ENCODE measurements around the gene WDR17.
A peak's percentile ranks its signal among the peaks of the same experiment; 100 is the strongest.
"Not testable (repeated sequence)": the region's sequence is repeated elsewhere in the genome, so short reads cannot be mapped to it uniquely, and the experiment has no call there.

WDR17 gene

DNA sequence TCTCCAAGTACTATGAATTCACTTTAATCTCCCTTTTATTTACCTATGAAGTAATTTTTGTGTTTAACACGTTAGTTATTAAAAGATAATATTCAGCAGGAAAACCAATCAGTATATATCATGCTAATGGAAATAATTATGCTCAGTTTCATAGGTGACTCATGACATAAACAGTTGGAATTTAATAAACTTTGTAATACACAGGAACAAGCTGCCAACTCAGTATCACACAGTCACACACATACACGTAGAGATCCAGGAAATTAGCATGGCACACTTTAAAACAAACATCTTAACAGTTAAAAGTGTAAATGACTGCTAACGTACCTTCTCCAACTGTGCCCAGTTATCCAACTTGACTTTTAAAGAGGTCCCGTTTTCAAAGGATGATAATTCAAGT, 127.5 kb downstream of the WDR17 start:
- DNase-seq (ENCODE audit: low read depth): no peak

DNA sequence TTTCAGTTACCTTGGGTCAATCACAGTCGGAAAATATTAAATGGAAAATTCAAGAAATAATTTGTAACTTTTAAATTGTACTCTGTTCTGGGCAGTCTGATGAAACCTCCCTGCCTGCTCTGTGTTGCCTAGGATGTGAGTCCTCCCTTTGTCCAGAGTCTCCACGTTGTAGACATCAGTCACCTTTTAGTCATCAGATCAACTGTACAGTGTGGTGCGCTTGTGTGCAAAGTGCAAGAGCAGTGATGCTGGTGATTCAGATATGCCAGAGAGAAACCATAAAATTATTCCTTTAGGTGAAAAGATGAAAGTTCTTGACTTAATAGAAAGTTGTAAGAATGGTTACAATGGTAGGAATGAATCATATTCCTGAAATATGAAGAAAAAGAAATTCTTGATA, 128.3 kb downstream of the WDR17 start:
- no peak for DNase-seq (ENCODE audit: low read depth)

DNA sequence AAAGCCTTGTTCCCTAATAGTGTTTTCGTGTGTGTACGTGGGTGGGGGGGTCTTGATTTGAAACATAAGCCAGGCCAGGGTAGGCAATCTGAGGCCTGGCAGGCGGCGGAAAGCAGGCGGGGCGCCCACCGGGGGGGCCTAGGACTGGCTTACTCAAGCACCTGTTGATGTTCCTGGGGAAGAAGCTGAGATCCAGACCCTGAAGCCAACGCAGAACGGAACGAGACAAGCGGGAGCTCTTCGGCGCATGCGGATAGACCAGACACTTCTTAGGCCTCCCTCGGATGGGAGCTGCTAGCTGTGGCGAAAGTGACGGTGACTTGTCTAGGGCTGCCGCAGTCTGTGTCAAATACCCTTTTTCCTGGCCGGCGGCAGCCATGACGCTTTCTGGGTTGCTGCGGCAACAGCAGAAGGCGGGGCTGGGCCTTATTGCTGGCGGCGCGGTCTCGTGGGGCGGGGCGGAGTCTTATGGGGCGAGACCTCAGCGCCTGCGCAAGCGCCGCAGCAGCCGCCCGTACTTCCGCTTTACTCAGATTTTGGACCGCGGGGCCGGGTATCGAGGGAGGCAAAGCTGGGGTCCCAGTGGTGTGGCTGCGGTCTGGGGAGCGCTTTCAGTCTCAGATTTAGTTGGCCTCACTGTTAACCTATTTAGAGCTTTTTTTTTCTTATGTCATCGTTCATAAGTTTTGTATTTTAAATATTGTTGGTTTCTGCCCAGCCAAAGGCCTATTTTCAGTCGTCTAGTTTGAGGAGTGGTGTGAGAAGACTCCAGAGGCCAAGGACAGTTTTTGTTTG, 129.7 kb downstream of the WDR17 start, which contains the start of gene SPATA4:
Gene SPATA4 (minus strand): TSS at position 402 of the 795 bp plus-strand sequence. CDS start 23 bp downstream, at position 379.
- DNase-seq (ENCODE audit: low read depth): peak; percentile 89

DNA sequence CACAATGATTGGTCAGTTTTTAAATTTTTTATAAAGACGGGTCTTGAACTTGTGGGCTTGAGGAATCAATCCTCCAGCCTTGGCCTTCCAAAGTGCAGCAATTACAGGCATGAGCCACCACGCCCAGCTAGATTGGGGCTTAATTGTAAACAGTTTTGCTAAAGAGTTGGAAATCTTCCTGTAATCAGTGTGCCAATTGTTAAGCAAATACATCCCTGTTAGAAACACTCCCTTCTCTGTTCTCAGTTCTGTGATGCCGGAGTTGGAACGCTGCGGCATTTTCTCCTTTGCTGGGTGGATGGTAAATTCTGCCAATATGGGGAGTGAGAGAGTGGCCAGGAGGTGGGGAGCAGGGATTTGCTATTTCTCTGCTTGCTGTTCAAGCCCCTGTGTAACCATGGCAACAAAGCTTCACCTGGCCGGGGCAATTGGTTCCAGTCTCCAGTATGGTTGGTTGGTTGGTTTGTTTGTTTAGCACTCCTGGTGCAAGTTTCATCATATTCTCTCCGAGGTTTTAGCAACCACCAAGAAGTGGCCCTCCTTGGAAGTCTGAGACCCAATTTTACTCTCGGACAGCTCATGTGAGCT, 132.8 kb downstream of the WDR17 start:
- DNase-seq (ENCODE audit: low read depth): no peak

DNA sequence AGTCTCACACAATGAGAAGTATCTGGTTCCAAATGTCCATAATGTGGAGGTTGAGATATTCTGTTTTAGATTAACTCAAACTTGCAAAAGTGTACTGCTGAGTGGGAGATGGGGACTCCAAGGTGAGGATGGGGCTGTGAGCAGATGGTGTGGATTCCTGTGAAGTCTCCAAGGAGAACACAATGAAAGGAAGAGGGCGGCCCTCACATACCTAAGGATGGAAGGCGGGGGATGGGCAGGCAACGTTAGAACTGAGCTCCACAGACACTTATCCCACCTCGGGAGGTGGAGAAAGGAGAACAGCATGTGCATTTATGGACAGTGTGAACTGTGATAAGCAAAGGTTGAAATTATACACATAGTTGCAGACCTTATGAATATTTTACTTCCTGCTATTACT, 139.7 kb downstream of the WDR17 start:
- DNase-seq (ENCODE audit: low read depth): no peak

DNA sequence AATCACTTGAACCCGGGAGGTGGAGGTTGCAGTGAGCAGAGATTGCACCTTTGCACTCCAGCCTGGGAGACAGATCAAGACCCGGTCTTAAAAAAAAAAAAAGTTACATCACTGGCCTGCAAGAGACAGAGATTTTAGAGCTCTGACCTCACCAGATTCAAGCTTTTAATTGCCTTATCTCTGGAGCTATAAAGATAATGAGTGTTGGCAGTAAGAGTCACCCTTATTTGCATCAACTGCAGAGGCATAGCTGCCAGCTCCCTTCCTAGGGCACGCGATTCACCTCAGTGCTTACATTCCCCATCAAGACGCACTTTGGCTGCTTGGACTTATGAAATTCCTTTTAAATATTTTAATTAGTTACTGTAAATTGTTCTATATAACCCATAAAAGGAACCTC, 142.2 kb downstream of the WDR17 start:
- no peak for DNase-seq (ENCODE audit: low read depth)

DNA sequence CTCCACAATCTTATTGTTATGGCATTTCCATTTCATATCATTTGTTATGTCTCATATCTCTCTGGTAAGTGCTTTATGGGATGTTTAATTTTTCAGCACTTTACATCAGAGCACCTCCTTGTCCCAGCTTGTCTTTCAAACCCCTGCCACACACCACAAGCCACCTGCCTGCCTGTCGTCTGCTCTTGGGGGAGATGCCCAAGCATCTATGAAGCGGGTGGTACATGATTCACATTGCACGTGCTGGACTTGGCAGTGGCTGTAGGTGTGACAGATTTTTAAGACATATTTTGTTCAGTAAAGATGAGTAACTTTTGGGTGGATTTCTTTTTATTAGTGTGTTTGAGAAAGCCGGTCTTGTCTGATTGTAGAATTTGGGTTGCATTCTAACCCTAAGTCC, 143.9 kb downstream of the WDR17 start:
- DNase-seq (ENCODE audit: low read depth): no peak

DNA sequence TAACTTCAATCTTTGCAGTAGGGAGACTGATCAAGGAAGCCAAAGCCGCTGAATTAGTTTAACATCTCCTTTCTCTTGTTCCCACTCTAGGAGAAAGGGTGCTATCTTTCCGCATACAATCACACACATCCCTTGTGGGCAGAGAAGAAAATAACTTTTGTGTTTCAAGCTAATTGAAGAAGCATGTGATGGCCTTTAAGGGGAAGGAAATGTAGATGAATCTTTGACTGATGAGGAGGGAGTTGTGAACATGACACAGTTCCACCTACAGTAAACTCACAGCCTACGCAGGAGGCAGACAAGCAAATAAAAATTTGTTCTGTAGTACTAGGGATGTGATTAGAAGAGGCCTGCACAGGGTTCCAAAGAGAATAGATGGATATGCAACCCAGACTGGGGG, 144.5 kb downstream of the WDR17 start:
- DNase-seq (ENCODE audit: low read depth): no peak

DNA sequence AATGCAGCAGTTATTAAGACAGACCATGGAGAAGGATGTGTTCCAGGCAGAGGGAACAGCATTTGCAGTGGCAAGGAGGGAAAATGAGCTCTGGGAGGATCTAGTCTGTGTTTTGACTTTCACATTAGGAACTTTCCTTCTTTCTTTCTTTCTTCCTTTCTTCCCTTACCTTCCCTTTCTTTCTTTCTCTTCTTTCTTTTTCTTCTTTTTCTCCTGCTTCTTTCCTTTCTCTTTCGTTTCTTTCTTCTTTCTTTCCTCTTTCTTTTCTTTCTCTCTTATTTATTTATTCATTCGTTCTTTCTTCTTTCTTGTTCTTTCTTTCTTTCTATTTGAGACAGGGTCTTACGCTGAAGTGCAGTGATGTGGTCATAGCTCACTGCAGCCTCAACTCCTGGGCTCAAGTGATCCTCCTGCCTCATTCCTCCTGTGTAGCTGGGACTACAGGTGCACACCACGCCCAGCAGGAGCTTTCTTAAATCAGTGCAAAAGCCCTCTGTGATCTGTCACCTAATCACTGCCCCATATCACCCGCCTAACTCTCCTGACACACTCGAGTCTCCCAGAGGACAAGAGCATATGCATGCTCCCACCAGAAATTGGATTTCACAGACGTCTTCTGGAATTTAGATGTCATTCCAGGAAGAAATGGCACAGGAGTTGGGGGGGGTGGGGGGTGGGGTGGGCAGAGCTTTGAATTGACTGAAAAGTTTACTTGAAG, 145.1 kb downstream of the WDR17 start:
- no peak for DNase-seq (ENCODE audit: low read depth)

DNA sequence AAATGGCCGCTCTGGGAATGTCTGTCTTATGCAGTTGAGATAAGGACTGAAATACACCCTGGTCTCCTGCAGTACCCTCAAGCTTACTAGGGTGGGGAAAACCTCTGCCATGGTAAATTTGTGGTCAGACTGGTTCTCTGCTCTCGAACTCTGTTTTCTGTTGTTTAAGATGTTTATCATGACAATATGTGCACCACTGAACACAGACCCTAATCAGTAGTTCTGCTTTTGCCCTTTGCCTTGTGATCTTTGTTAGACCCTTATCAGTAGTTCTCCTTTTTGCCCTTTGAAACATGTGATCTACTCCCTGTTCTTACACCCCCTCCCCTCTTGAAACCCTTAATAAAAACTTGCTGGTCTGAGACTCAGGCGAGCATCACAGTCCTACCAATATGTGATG, 146.7 kb downstream of the WDR17 start:
- DNase-seq (ENCODE audit: low read depth): not testable (repeated sequence)

DNA sequence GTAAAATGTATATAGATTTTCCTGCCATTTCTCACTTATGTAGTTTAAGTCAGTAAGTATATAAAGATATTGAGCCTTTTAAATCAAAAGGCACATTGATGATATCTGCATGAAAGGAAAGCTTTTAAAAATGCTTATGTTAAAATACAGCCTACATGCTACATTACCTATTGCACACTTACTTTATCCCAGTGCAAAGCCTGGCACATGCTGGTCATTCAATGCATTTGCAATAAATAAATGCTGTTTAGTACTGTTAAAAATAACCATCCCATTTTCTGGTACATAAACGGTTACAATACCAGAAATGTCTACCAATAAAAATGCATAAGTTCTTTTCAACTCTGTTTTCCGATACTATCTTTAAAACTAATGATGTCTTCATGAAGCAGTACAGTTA, 151.9 kb downstream of the WDR17 start:
- no peak for DNase-seq (ENCODE audit: low read depth)

DNA sequence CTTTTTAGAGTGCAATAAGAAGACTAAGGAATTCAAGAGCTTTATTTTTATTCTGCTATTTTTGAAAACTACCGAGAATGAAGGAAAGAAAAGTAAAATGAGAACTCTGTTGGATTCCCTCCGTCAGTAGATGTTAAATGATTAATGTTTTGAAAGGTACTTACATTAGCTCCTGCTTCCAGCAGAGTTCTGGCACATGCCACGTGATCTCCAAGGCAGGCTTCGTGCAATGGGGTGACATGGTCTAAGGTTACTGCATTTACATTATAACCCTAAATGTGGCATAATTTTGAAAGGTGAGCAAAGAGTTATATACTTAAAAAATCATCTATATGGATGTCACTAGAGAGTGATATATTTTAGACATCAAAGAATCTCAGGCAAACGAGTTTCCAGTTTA, 156.5 kb downstream of the WDR17 start:
- DNase-seq (ENCODE audit: low read depth): no peak

DNA sequence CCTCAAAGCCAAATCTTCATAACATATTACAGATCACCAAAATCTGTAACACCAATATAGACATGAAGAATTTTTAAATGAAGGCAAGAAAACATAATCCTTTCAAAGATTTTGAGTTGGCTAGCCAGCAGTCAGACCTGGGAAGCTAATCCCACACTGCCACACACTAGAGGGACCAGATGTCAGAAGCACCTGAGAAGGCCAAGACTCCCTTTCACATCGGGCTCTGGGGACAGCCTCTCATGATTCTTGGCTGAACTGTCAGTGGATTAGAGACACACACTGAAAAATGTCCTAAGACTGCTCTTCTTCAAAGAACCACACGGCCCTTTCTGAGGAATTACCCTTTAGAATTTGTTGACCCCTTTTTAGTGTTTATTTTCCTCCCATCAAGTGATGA, 157.9 kb downstream of the WDR17 start:
- no peak for DNase-seq (ENCODE audit: low read depth)

DNA sequence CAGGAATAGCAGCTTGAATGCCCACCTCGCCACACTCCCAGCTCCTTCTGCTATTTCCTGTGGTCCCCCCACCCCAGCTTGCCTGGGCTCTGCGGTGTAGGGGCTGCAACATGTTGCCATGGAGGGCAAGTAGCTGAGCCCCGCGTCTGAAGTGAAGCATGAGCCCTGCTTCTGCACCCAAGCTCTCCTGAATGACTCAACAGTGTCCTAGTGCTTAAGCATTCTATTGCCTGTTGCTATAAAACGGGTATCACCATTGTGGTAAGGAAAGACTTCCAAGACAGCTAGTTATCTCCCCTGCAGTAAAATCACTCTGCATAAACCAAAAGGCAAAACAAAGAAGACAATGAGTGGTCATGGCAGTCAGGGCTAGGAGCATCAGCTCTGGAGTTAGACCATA, 161.1 kb downstream of the WDR17 start:
- no peak for DNase-seq (ENCODE audit: low read depth)

DNA sequence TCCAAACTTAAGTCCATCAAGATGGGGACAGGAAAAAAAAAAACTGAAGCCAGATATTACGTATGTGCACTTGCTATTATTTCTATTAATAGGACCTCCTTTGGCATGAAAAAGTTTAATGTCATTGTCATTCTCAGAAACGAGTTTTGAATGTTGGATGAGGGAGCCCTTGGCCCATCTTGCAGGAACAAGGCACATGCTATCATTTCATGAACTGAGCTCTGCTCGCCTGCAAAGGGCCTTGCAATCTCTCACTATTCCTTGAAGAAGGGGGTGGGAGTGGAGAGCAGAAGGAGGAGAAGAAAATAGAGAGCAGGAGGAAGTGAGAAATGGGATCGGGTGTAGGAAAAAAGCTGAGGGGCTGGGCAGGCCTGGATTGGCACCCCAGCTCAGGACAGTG, 164.0 kb downstream of the WDR17 start:
- DNase-seq (ENCODE audit: low read depth): no peak

Measured in activated T-cell treated with anti-CD3 and anti-CD28 coated beads for 1 hour (primary cell).